Activated CD4-positive, alpha-beta memory T cell treated with anti-CD3 and anti-CD28 coated beads, Interleukin-2, amount 10 ng/mL, durations not matched to agents 7 days and 5 days (primary cell): ENCODE measurements around the gene CHRNA3. TPM values are rescaled to one million over a fixed set of nuclear protein-coding genes. Genes with fewer than 3 reads are reported as not detected.
"Not testable (repeated sequence)": the region's sequence is repeated elsewhere in the genome, so short reads cannot be mapped to it uniquely, and the experiment has no call there.

ENCODE experiments used
- CTCF ChIA-PET: fragments of 350-600 bp; sonication (Branson Sonifier 250); formaldehyde crosslinking; loops from one replicate; lab custom pipeline; 2021; ENCODE audit warnings: antibody characterized with exemption, inconsistent platforms; lab: Charles Lee
- POLR2A ChIA-PET: fragments of 350-600 bp; sonication (Branson Sonifier 250); formaldehyde crosslinking; loops from one replicate; lab custom pipeline; 2021; ENCODE audit warnings: antibody characterized with exemption; lab: Charles Lee
- DNase-seq: peaks from one replicate; pipeline ENCODE4 v3.0.0-alpha.2; 2020
- H3K27ac Mint-ChIP-seq: one replicate; pipeline ENCODE4 v1.8.0; 2021; ENCODE audit warnings: mild to moderate bottlenecking, mixed read lengths
- H3K27me3 Mint-ChIP-seq: one replicate; pipeline ENCODE4 v1.8.0; 2021; ENCODE audit warnings: mixed read lengths
- H3K36me3 Mint-ChIP-seq: one replicate; pipeline ENCODE4 v1.8.0; 2021; ENCODE audit warnings: low read depth, mixed read lengths
- H3K4me1 Mint-ChIP-seq: one replicate; pipeline ENCODE4 v1.8.0; 2021; ENCODE audit warnings: mixed read lengths
- H3K4me3 Mint-ChIP-seq: one replicate; pipeline ENCODE4 v1.8.0; 2021; ENCODE audit warnings: mild to moderate bottlenecking, mixed read lengths
- H3K9me3 Mint-ChIP-seq: one replicate; pipeline ENCODE4 v1.8.0; 2021; ENCODE audit warnings: mixed read lengths
- total RNA-seq, 2 experiments: library from RNA; stranded (reverse); gene quantifications; one replicate each; pipeline ENCODE4 v1.2.3, GENCODE V29; 2021

Gene CHRNA3
- total RNA-seq, 2 experiments from 2014 or later: not detected

- ChIA-PET POLR2A (no interaction called here), CTCF (no interaction called here)
- no peaks in the 10 kb centered on the region for H3K36me3 Mint-ChIP-seq
- no peak overlapping the region for H3K4me3 Mint-ChIP-seq
- H3K27me3 Mint-ChIP-seq: peaks cover 10% of the 10 kb centered on the region
- no peaks in the 10 kb centered on the region for H3K9me3 Mint-ChIP-seq
- H3K4me1 Mint-ChIP-seq: peaks cover 19% of the 10 kb centered on the region
- DNase-seq: no peak
- H3K27ac Mint-ChIP-seq: no peak overlapping the region
These were observed 59.3 kb downstream of the CHRNA3 start for GRCh38 chr15:78561490-78561889.

- CTCF ChIA-PET, H3K27me3 Mint-ChIP-seq, DNase-seq, H3K27ac Mint-ChIP-seq, H3K4me3 Mint-ChIP-seq, H3K9me3 Mint-ChIP-seq, H3K4me1 Mint-ChIP-seq, H3K36me3 Mint-ChIP-seq: not testable (repeated sequence)
- POLR2A ChIA-PET: interaction anchor here (1.7 kb wide), 1 partner anchor 19 kb away, joined by 8 read pairs; no protein-coding TSS in a partner anchor
These were observed 60.6 kb downstream of the CHRNA3 start for GRCh38 chr15:78560201-78560600.

GRCh38 chr15:78552597-78552996, 68.2 kb downstream of the CHRNA3 start:
- H3K27ac Mint-ChIP-seq: no peak overlapping the region
- ChIA-PET CTCF (interaction anchor here (1.6 kb wide), 1 partner anchor 13 kb away, joined by 4 read pairs; the partner anchor contains the start of gene CHRNA5), POLR2A (interaction anchor here (2.4 kb wide), 1 partner anchor 12 kb away, joined by 15 read pairs; the partner anchor contains the start of gene PSMA4)
- no peak for DNase-seq
- no peaks in the 10 kb centered on the region for H3K27me3 Mint-ChIP-seq
- no peaks in the 10 kb centered on the region for H3K4me1 Mint-ChIP-seq
- H3K9me3 Mint-ChIP-seq: no peaks in the 10 kb centered on the region
- no peak overlapping the region for H3K4me3 Mint-ChIP-seq
- peaks cover 28% of the 10 kb centered on the region for H3K36me3 Mint-ChIP-seq

GRCh38 chr15:78551902-78552301, 68.9 kb downstream of the CHRNA3 start:
- ChIA-PET CTCF (interaction anchor here (0.7 to 1.6 kb wide), 2 partner anchors 11 to 13 kb away, joined by 3 to 4 read pairs; partner anchors contain the start of gene CHRNA5), POLR2A (interaction anchor here (2.4 kb wide), 1 partner anchor 11 kb away, joined by 15 read pairs; the partner anchor contains the start of gene PSMA4)
- Mint-ChIP-seq H3K9me3 (no peaks in the 10 kb centered on the region), H3K27me3 (no peaks in the 10 kb centered on the region), H3K4me3 (no peak overlapping the region), H3K4me1 (no peaks in the 10 kb centered on the region), H3K36me3 (peaks cover 33% of the 10 kb centered on the region), H3K27ac (no peak overlapping the region)
- no peak for DNase-seq

GRCh38 chr15:78550815-78551214, 70.0 kb downstream of the CHRNA3 start:
- CTCF ChIA-PET: no interaction called here
- no peaks in the 10 kb centered on the region for H3K27me3 Mint-ChIP-seq
- POLR2A ChIA-PET: interaction anchor here (1.4 kb wide), 1 partner anchor 43 kb away, joined by 4 read pairs; the partner anchor contains the start of gene HYKK
- no peak for DNase-seq
- H3K4me1 Mint-ChIP-seq: no peaks in the 10 kb centered on the region
- H3K36me3 Mint-ChIP-seq: peaks cover 43% of the 10 kb centered on the region
- no peaks in the 10 kb centered on the region for H3K9me3 Mint-ChIP-seq
- no peak overlapping the region for H3K27ac Mint-ChIP-seq
- H3K4me3 Mint-ChIP-seq: no peak overlapping the region

GRCh38 chr15:78550194-78550593, 70.6 kb downstream of the CHRNA3 start:
- POLR2A ChIA-PET: interaction anchor here (1.4 to 1.8 kb wide), 2 partner anchors 10 to 42 kb away, joined by 4 to 11 read pairs; partner anchors contain the start of genes HYKK and PSMA4
- Mint-ChIP-seq H3K27ac (no peak overlapping the region), H3K36me3 (peaks cover 49% of the 10 kb centered on the region), H3K9me3 (no peaks in the 10 kb centered on the region), H3K4me1 (peaks cover 4% of the 10 kb centered on the region), H3K27me3 (no peaks in the 10 kb centered on the region), H3K4me3 (no peak overlapping the region)
- DNase-seq: no peak
- CTCF ChIA-PET: no interaction called here

Other genes with a start within 250 kb of the CHRNA3 start
- gene IREB2, start 182.8 kb downstream of the CHRNA3 start, total RNA-seq: 10 to 100 TPM; 57.8 to 61.5 TPM
- 1 to 10 TPM; 2.4 to 2.7 TPM for gene HYKK, start 113.4 kb downstream of the CHRNA3 start, total RNA-seq
- gene PSMA4, start 80.6 kb downstream of the CHRNA3 start, total RNA-seq: 100 to 1,000 TPM; 226 to 235 TPM
- gene CHRNA5, start 55.5 kb downstream of the CHRNA3 start, total RNA-seq: 1 to 10 TPM; 2.1 to 3.1 TPM
- not detected for gene CHRNB4, start 20.2 kb upstream of the CHRNA3 start, total RNA-seq
- gene ADAMTS7, start 190.5 kb upstream of the CHRNA3 start, total RNA-seq: under 1 TPM; 0.35 to 0.43 TPM